BLaER1 (cell line): Measurements from ENCODE around the gene TM4SF5.

Experiments used
- H3K27ac ChIP-seq: shearing (Covaris generic); formaldehyde crosslinking; 2 replicates; pipeline ENCODE4 v1.8.1; 2022
- H3K27me3 ChIP-seq: shearing (Covaris generic); formaldehyde crosslinking; 2 replicates; pipeline ENCODE4 v1.8.1; 2022
- H3K36me3 ChIP-seq: shearing (Covaris generic); formaldehyde crosslinking; 2 replicates; pipeline ENCODE4 v1.8.1; 2022
- H3K4me1 ChIP-seq: shearing (Covaris generic); formaldehyde crosslinking; 2 replicates; pipeline ENCODE4 v1.8.1; 2022
- H3K4me2 ChIP-seq: shearing (Covaris generic); formaldehyde crosslinking; 2 replicates; pipeline ENCODE4 v1.8.1; 2022
- H3K4me3 ChIP-seq: shearing (Covaris generic); formaldehyde crosslinking; 2 replicates; pipeline ENCODE4 v1.8.1; 2022
- H3K9ac ChIP-seq: shearing (Covaris generic); formaldehyde crosslinking; 2 replicates; pipeline ENCODE4 v1.8.1; 2022
- H3K9me3 ChIP-seq: shearing (Covaris generic); formaldehyde crosslinking; 2 replicates; pipeline ENCODE4 v1.8.1; 2022
- H4K20me1 ChIP-seq: shearing (Covaris generic); formaldehyde crosslinking; 2 replicates; pipeline ENCODE4 v1.8.1; 2022
- Cebpa-rat ChIP-seq: shearing (Covaris generic); IDR thresholded peaks from 2 replicates; pipeline ENCODE4 v1.8.1; 2022

The TM4SF5 gene

DNA sequence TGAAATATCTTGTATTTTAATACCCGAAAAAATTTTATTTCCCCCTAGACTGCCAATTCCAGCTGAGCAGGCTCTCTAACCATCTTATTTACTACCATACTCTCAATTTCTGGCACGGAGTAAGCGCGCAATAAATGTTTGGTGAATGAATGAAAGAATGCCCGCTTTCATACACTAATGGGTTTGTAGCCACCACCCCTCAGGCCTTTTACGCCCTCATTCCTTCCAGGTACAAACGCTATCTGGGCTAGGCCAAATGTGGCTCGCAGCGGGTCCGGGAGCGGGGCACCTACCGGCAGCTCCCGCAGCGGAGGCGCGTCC lies 34.7 kb downstream of the TM4SF5 start:
- Histone ChIP-seq H4K20me1 (0 out of 2 replicates have a peak, but pooled peaks cover 6% of the 10 kb centered on the region), H3K27ac (peak overlapping the region; percentile 49; the same call in 1 of the 2 replicates), H3K9ac (peak overlapping the region; percentile 82), H3K4me1 (peaks cover 34% of the 10 kb centered on the region), H3K4me3 (peak overlapping the region; percentile 83), H3K27me3 (no peaks in the 10 kb centered on the region), H3K4me2 (peak overlapping the region; percentile 95), H3K9me3 (no peaks in the 10 kb centered on the region), H3K36me3 (peaks cover 10% of the 10 kb centered on the region; the same call in 1 of the 2 replicates)
- no peak for TF ChIP-seq Cebpa-rat

GRCh38 chr17:4806777-4807604 lies 35.3 kb downstream of the TM4SF5 start, which contains the start of gene PLD2:
Gene PLD2 (plus strand): TSS chr17:4807152. CDS start chr17:4807773, 621 bp downstream.
- Histone ChIP-seq H3K4me3 (peak within 1 kb of the TSS; percentile 83), H3K9ac (peak within 1 kb of the TSS; percentile 82), H3K27ac (peak within 1 kb of the TSS; percentile 72; the same call in 1 of the 2 replicates), H3K4me1 (peaks cover 35% of the 10 kb centered on the region), H4K20me1 (0 out of 2 replicates have a peak, but pooled peaks cover 6% of the 10 kb centered on the region), H3K9me3 (no peaks in the 10 kb centered on the region), H3K27me3 (no peaks in the 10 kb centered on the region), H3K4me2 (peak within 1 kb of the TSS; percentile 95), H3K36me3 (peaks cover 10% of the 10 kb centered on the region)
- no peak for TF ChIP-seq Cebpa-rat

DNA sequence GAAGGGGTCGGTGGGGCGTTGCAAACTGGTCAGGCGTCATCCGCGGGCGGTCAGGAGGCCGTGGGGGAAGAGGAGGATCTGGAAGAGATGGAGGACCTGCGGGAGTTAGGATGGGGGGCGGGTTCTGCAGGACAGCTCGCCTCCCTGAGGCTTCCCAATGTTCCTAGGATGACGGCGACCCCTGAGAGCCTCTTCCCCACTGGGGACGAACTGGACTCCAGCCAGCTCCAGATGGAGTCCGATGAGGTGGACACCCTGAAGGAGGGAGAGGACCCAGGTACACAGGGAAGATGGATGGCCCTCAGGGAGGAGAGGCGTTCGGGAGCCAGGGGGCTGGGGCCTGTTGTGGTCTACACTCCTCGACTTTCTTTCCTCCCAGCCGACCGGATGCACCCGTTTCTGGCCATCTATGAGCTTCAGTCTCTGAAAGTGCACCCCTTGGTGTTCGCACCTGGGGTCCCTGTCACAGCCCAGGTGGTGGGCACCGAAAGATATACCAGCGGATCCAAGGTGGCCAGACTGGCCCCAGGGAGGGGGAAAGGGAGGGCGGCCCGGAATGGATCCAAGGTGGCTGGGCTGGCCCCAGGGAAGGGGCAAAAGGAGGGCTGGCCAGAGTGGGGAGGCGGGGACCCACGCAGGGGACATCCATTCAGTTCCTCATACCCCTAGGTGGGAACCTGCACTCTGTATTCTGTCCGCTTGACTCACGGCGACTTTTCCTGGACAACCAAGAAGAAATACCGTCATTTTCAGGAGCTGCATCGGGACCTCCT lies 36.1 kb downstream of the TM4SF5 start:
- H3K9ac ChIP-seq: peak overlapping the region; percentile 38
- H3K4me1 ChIP-seq: peaks cover 35% of the 10 kb centered on the region
- 0 out of 2 replicates have a peak, but pooled peaks cover 6% of the 10 kb centered on the region for H4K20me1 ChIP-seq
- H3K27me3 ChIP-seq: no peaks in the 10 kb centered on the region
- no peak for TF ChIP-seq Cebpa-rat
- H3K4me2 ChIP-seq: peak overlapping the region; percentile 95
- no peak overlapping the region for H3K27ac ChIP-seq
- peak overlapping the region; percentile 83 for H3K4me3 ChIP-seq
- H3K36me3 ChIP-seq: peaks cover 10% of the 10 kb centered on the region
- no peaks in the 10 kb centered on the region for H3K9me3 ChIP-seq

DNA sequence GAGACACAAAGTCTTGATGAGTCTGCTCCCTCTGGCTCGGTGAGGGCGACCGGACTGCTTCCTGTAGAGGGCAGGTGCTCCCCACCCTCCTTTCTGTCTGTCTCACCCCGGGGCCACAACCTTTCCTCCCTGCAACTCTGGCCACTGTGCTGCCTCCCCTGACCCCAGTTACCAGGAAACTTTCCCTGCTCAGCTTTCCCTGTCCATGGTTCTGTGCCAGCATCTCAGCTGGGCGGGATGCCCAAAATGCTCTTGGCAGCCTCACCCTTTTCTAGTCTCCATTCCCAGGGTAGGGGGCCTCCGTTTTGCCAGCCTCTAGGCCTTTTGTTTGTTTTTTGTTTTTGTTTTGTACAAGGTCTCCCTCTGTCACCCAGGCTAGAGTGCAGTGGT lies 36.7 kb downstream of the TM4SF5 start:
- TF ChIP-seq Cebpa-rat: no peak
- Histone ChIP-seq H3K9ac (no peak overlapping the region; the same call in 1 of the 2 replicates), H3K4me3 (peak overlapping the region; percentile 83; the same call in 1 of the 2 replicates), H4K20me1 (0 out of 2 replicates have a peak, but pooled peaks cover 6% of the 10 kb centered on the region), H3K4me2 (peak overlapping the region; percentile 95), H3K36me3 (peaks cover 10% of the 10 kb centered on the region), H3K4me1 (peaks cover 35% of the 10 kb centered on the region), H3K27ac (no peak overlapping the region), H3K9me3 (no peaks in the 10 kb centered on the region), H3K27me3 (no peaks in the 10 kb centered on the region)

- no peaks in the 10 kb centered on the region for H3K27me3 ChIP-seq
- H3K4me3 ChIP-seq: no peak overlapping the region
- H3K9ac ChIP-seq: no peak overlapping the region
- TF ChIP-seq Cebpa-rat: no peak
- H3K36me3 ChIP-seq: peaks cover 27% of the 10 kb centered on the region
- 0 out of 2 replicates have a peak, but pooled peaks cover 6% of the 10 kb centered on the region for H4K20me1 ChIP-seq
- H3K4me2 ChIP-seq: peak overlapping the region; percentile 51
- no peak overlapping the region for H3K27ac ChIP-seq
- peaks cover 35% of the 10 kb centered on the region for H3K4me1 ChIP-seq
- no peaks in the 10 kb centered on the region for H3K9me3 ChIP-seq
Observed at GRCh38 chr17:4810696-4811290, 39.1 kb downstream of the TM4SF5 start.

DNA sequence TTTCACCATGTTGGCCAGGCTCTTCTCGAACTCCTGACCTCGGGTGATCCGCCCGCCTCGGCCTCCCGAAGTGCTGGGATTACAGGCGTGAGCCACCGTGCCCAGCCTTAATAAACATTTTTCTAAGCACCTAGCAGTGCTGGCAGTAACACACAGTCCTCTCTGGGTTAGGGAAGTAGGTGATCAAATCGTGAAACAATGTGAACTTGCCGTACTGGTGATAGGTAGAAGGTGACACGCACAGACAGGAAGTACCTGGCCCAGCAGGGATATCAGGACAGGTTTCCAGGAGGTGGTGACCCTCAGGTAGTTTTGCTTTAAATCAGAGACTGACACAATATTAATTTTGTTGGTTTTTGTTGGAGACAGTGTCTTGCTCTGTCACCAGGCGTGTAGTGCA lies 39.8 kb downstream of the TM4SF5 start:
- Histone ChIP-seq H3K27ac (no peak overlapping the region), H3K4me2 (no peak overlapping the region), H3K4me1 (peaks cover 30% of the 10 kb centered on the region), H3K36me3 (peaks cover 33% of the 10 kb centered on the region), H3K9ac (no peak overlapping the region), H3K9me3 (no peaks in the 10 kb centered on the region), H3K4me3 (no peak overlapping the region), H3K27me3 (no peaks in the 10 kb centered on the region), H4K20me1 (0 out of 2 replicates have a peak, but pooled peaks cover 6% of the 10 kb centered on the region)
- no peak for TF ChIP-seq Cebpa-rat

DNA sequence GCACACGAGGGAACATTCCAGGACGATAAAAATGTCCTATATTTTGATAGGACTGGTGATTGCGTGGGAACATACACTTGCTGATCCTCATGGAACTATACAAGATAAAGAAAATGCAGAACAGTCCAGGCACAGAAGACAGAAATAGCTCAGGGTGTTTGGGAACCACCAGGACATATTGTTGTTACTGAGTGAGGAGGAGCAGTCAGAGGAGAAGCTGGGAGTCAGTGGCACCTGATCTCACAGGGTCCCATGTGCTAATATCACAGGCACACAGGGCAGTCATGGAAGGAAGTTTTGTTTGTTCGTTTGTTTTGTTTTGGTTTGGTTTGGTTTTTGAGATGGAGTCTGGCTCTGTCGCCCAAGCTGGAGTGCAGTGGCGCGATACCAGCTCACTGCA lies 41.0 kb downstream of the TM4SF5 start:
- no peak overlapping the region for H3K4me3 ChIP-seq
- no peak overlapping the region for H3K27ac ChIP-seq
- H4K20me1 ChIP-seq: 0 out of 2 replicates have a peak, but pooled peaks cover 5% of the 10 kb centered on the region
- peaks cover 27% of the 10 kb centered on the region for H3K4me1 ChIP-seq
- peaks cover 46% of the 10 kb centered on the region for H3K36me3 ChIP-seq
- no peaks in the 10 kb centered on the region for H3K27me3 ChIP-seq
- no peak overlapping the region for H3K4me2 ChIP-seq
- TF ChIP-seq Cebpa-rat: no peak
- H3K9me3 ChIP-seq: no peaks in the 10 kb centered on the region
- no peak overlapping the region for H3K9ac ChIP-seq

DNA sequence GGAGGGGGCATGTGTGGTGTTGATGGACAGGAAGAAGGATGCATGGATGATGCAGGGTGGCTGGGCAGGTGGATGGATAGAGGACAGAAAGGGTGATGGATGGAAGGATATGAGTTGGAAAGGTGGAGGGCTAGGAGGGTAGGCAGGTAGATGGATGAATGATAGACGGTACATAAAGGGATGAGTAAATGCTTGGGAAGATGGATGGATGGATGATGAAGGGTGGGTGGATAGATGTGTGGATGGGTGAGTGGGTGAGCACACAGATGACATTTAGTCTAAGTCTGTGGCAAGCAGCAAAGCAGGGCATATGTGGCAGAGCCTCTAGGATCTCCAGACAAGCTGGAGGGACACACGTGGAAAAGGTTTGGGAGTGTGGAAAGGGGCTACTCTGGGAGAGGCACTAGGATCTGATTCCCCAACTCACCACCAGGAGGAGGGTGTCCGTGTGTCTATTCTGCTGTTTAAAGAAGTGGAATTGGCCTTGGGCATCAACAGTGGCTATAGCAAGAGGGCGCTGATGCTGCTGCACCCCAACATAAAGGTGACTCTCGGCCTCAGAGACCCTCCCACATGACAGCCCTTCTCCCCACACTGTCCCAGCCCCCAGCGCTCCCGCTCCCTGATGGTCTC lies 43.5 kb downstream of the TM4SF5 start:
- no peak overlapping the region for H3K9ac ChIP-seq
- H3K4me3 ChIP-seq: no peak overlapping the region
- H3K27ac ChIP-seq: no peak overlapping the region
- peaks cover 50% of the 10 kb centered on the region for H3K36me3 ChIP-seq
- no peak overlapping the region for H3K4me2 ChIP-seq
- H3K27me3 ChIP-seq: no peaks in the 10 kb centered on the region
- TF ChIP-seq Cebpa-rat: no peak
- H4K20me1 ChIP-seq: no peaks in the 10 kb centered on the region
- no peaks in the 10 kb centered on the region for H3K9me3 ChIP-seq
- peaks cover 14% of the 10 kb centered on the region for H3K4me1 ChIP-seq

- no peak overlapping the region for H3K4me3 ChIP-seq
- H3K9ac ChIP-seq: no peak overlapping the region
- no peaks in the 10 kb centered on the region for H4K20me1 ChIP-seq
- H3K27me3 ChIP-seq: no peaks in the 10 kb centered on the region
- H3K36me3 ChIP-seq: peaks cover 50% of the 10 kb centered on the region
- no peak for TF ChIP-seq Cebpa-rat
- no peak overlapping the region for H3K27ac ChIP-seq
- no peaks in the 10 kb centered on the region for H3K9me3 ChIP-seq
- no peaks in the 10 kb centered on the region; the same call in 1 of the 2 replicates for H3K4me1 ChIP-seq
- no peak overlapping the region for H3K4me2 ChIP-seq
Observed at GRCh38 chr17:4816826-4817225, 45.1 kb downstream of the TM4SF5 start.
